Measurements from ENCODE around the gene SENP3.

SENP3 gene

GRCh38 chr17:7556627-7557026 is 5.1 kb upstream of the SENP3 start:
- DNase-seq (ENCODE audit: low read depth) = no peak

GRCh38 chr17:7557147-7557764 is 4.5 kb upstream of the SENP3 start:
- no peak for DNase-seq (ENCODE audit: low read depth)

- no peak for DNase-seq (ENCODE audit: low read depth)
Measured at GRCh38 chr17:7557775-7558543, 3.8 kb upstream of the SENP3 start.

GRCh38 chr17:7558544-7559319 is 3.0 kb upstream of the SENP3 start, which contains the start of gene TNFSF13:
Gene TNFSF13, plus strand, starts transcription at chr17:7558750. Its CDS starts 290 bp downstream, at chr17:7559040.
- no peak for DNase-seq (ENCODE audit: low read depth)

- DNase-seq (ENCODE audit: low read depth) = no peak
Measured at GRCh38 chr17:7559320-7560171, 2.2 kb upstream of the SENP3 start.

GRCh38 chr17:7560172-7561027 is 1.3 kb upstream of the SENP3 start:
- no peak for DNase-seq (ENCODE audit: low read depth)

- peak; percentile 64 for DNase-seq (ENCODE audit: low read depth)
Measured at GRCh38 chr17:7561028-7561575, 617 bp upstream of the SENP3 start.

GRCh38 chr17:7562208-7562605 is 488 bp downstream of the SENP3 start:
- DNase-seq (ENCODE audit: low read depth) = no peak

- no peak for DNase-seq (ENCODE audit: low read depth)
Measured at GRCh38 chr17:7563115-7563869, 1.6 kb downstream of the SENP3 start.

GRCh38 chr17:7569571-7569970 is 7.9 kb downstream of the SENP3 start:
- DNase-seq (ENCODE audit: low read depth) = no peak

GRCh38 chr17:7570351-7570750 is 8.6 kb downstream of the SENP3 start:
- no peak for DNase-seq (ENCODE audit: low read depth)

- DNase-seq (ENCODE audit: low read depth) = no peak
Measured at GRCh38 chr17:7572338-7572587, 10.5 kb downstream of the SENP3 start.

GRCh38 chr17:7572588-7573323 is 11.0 kb downstream of the SENP3 start:
- DNase-seq (ENCODE audit: low read depth) = peak; percentile 99

- peak; percentile 90 for DNase-seq (ENCODE audit: low read depth)
Measured at GRCh38 chr17:7573324-7574080, 11.8 kb downstream of the SENP3 start.

GRCh38 chr17:7574176-7574953 is 12.6 kb downstream of the SENP3 start:
- DNase-seq (ENCODE audit: low read depth) = no peak

GRCh38 chr17:7575481-7575883 is 13.8 kb downstream of the SENP3 start:
- DNase-seq (ENCODE audit: low read depth) = no peak

- DNase-seq (ENCODE audit: low read depth) = no peak
Measured at GRCh38 chr17:7575959-7576358, 14.2 kb downstream of the SENP3 start.

- no peak for DNase-seq (ENCODE audit: low read depth)
Measured at GRCh38 chr17:7576432-7576937, 14.8 kb downstream of the SENP3 start.

Measured in T-helper 22 cell (primary cell).